HG02759 (cell line): ENCODE results near the gene FAAP20.

Experiments
- ATAC-seq: cut with Tn5 transposase; IDR thresholded peaks from one replicate; pipeline ENCODE4 v1.9.1; 2021; ENCODE audit warnings: mild to moderate bottlenecking, moderate library complexity; ENCODE audit not compliant: unreplicated experiment

The FAAP20 gene

DNA sequence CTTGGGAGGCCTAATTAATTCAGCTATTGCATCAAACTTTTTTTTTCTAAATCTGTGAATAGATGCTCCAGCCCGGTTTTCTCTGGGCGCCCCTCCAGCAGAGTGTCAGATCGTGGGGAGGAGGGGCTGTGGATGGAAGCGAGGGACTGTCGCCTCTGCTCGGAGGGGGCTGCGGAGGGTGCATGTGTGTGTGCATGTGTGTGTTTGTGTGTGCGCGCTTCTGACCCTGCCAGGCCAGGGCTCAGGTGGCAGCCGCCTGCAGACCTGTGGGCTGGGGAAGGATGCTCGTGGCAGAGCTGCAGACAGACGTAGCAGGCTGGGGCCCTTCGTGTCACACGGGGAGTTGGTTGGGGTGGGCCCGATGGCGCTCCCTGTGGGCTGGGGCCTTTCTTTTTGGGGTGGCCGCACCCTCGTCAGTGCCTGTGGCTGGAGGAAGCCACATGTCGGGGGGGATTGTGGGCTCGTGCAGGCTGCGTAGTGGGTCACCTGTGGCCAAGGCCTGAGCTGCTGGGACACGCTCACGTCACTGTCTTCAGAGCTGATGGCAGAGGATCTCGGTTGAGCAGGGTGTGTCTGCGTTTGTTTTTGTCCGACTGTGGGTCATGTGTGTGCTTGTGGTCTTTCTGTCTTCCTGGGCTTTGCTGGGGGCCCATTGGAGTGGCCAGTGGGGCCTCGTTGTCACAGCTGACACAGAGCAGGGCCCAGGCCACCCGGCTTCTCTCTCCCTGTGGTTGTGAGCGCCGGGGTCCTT, 36.4 kb upstream of the FAAP20 start:
- no peak for ATAC-seq

DNA sequence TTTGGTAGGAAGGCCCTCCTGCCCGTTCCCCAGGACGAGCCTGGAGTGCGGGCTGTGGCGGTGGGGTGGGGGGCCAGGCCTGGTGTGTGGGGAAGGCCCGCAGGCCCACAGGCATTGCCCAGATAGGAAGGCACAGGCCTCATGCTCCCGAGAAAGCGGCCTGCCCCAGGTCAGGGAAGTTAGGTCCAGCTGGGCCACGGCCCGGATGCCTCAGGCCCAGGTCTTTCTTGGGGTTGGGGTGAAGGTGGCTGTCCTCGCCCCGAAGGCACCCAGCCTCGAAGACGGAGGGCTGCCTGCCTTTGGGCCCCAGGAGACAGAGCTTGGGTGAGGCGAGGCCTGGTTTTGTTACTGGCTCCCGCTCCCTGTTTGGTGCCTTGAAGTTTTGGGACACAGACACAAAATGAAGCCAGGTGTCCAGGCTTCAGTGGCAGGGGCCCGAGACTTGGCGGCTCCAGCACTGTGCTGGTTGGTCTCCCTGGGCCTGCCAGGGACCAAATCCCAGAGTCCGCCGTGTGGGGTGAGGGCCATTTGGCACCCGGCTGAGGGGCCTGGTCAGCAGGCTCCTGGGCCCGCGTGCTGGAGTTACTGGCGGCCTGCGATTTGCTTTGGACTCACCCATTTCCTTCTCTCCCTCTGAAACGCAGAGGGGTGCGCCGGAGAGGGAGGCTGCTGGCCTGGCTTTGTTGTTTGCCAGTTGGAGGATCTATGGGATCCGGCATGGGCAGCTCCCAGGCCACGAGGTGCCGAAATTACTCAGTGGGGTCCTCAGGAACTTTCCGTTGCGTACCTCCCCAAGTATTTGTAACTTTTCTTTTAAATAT, 35.5 kb upstream of the FAAP20 start:
- ATAC-seq: no peak

GRCh38 chr1:2229037-2229864, 34.7 kb upstream of the FAAP20 start:
- ATAC-seq: no peak

DNA sequence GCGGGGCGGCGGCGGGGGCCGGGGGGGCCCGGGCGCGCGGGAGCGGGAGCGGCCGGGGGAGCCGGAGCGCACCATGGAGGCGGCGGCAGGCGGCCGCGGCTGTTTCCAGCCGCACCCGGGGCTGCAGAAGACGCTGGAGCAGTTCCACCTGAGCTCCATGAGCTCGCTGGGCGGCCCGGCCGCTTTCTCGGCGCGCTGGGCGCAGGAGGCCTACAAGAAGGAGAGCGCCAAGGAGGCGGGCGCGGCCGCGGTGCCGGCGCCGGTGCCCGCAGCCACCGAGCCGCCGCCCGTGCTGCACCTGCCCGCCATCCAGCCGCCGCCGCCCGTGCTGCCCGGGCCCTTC, 34.1 kb upstream of the FAAP20 start:
- no peak for ATAC-seq

GRCh38 chr1:2228157-2228594, 33.6 kb upstream of the FAAP20 start, which contains the start of gene SKI:
TSS of gene SKI (plus strand) at chr1:2228319. CDS start at chr1:2228767, 448 bp downstream.
- ATAC-seq: no peak

DNA sequence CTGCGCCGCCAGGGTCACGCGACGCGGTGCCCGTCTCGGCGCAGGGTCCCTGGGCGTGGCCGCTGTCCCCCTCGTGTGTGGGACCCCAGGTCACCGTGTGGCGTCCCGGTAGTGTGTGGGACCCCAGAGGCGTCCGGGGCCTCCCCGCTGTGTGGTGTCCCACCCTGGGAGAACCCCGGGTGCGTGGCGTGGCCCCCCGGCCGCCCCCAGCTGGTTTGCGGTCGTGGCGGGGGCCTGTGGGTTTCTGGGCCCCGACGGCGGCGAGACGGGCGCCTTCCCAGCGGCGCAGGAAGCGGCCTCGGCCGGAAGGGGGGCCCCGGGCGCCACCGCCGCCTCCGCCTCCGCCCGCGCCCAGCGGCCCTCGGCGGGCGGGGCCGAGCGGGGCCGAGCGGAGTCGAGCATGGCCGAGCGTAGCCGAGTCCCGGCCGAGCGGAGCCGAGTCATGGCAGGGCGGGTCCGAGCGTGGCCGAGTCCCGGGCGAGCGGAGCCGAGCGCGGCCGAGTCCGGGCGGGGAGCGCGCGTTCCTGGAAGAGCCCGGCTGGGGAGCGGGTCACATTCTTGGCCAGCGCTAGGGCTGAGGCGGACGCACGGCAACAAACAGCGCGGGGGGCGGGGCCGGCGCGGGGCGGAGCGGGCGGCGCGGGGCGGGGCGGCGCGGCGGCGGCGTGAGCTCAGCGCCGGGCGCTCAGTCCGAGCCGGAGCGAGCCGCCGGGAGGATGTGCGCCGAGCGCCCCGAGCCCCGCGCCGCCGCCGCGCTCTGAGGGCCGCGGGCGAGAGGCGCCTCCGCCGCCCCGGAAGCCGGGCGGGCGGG, 33.0 kb upstream of the FAAP20 start:
- ATAC-seq: peak; percentile 87

- peak; percentile 4 for ATAC-seq
Observed at GRCh38 chr1:2226525-2227345, 32.2 kb upstream of the FAAP20 start.

DNA sequence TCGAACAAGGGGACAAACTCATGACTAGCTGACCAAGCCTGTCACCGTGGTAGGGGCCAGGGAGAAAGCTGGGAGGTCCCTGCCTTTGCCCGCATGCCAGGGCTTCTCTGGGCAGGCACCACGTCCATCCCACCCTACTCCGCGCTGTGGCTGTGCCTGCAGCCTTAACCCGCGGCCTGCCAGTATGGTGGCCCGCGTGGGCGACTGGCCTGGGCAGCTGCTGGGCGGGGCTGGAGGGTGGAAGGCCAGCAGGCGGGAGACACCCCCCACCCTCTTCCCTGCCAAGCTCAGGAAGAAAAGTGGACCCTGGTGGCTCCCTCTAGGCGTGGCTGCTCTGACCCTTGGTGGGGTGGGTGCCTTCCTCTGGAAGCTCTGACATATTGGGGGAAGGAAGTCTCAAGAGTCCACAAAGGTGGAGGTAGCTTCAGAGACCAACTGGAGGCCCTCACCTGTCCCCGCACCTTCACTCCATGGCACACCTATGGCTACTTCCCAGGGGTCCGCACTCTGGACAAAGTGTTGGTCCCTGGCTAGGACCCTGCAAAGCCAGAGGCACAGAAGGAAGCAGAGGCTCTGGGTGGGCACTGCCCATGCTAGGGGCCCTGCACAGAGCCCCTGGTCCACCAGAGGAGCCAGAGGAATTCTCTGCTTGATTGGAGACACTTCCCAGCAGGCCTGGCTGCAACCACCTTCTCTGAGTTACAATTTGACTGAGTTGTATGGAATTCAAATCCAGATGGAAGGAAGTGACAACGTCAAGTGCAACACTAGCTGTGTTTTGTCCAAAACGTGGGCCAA, 30.3 kb upstream of the FAAP20 start:
- ATAC-seq: no peak

GRCh38 chr1:2224170-2224584, 29.6 kb upstream of the FAAP20 start:
- ATAC-seq: no peak

- ATAC-seq: no peak
Observed at GRCh38 chr1:2221271-2221670, 26.7 kb upstream of the FAAP20 start.

DNA sequence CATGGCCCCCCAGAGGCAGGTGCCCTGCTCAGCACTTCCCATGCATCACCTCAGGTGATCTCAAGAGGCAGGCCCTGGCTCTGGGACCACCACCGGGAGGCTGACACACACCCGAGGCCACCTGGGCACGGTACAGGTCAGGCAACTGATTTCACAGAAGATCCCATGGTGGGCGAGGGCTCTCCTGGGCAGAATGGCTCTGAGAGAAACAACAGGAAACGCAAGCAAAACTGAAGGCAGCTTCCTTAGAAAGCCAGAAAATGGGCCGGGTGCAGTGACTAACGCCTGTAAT, 22.1 kb upstream of the FAAP20 start:
- no peak for ATAC-seq

DNA sequence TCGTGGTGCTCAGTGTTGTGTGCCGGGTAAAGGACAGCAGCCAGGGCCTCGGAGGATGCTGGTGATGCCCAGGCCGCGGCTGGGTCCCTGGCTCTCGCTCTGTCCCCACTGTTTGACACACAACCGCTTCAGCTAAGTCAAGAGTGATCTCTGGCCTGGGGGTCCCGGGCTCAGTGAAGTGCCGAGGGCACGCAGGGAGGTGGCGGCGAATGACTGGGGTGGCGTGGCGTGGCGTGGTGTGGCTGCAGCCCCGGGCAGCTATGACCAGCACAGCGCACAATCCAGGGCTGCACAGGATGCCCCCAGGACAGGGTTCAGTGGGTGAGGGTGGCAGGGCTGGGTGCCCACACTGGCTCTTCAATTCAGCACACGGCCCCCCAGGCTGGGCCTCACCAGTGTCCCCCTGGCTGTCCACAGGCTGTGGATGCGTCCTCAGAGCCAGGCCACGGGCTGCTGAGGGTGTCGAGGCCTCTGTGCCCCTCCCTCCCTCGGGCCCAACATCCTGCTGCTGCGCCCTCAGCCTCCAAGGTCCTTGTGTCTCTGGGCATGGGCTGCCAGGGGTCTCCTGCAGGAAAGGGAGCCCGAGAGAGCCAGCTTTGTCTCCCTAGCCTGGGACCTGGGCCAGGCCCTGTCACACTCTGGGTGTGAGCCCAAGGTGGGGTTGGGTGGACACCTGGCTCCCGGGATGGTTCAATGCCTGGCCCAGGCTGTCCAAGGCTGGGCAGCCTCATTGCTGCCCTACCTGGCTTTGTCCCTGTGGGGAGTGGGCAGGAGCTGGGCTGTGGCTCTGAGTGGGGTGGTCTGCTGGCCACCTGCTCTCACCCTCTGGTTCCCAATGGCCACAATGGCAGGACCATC, 21.6 kb upstream of the FAAP20 start:
- ATAC-seq: no peak

- ATAC-seq: no peak
Observed at GRCh38 chr1:2215329-2215728, 20.8 kb upstream of the FAAP20 start.

DNA sequence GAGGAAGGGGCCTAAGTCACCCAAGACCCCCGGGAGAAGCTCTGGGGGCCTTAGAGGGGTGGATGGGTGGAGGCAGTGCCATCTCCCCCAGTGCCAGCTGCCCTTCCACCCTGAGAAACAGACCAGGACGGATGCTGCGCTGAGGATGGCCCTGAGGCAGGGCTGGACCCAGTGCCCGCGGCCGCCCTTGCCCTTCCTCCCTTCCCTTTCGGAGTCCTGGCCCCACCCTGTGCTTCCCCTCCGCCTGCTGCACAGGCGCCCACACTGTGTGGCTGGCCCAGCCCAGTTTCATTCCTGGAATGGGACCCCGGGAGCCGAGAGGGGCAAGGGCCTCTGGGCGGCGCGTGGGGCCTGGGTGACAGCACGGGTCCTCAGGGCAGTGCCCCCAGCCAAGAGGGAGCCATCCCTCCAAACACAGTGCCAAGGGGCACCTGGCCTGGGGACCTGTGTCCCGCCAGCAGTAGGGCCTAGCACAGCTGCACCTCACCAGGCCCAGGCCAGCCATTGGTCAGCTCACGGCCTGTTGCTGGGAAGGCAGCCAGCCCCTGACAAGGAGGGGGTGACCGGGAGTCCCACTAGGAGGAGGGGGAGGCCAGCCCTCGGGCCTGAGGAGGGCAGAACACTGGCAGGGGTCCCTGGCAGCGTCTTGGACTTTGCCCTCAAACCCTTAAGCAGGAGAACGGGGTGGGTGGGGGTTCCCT, 20.1 kb upstream of the FAAP20 start:
- ATAC-seq: no peak

GRCh38 chr1:2213576-2214505, 19.3 kb upstream of the FAAP20 start:
- no peak for ATAC-seq
